ENCODE results near the gene CCDC192. TPM values are rescaled to one million over a fixed set of nuclear protein-coding genes. Genes with fewer than 3 reads are reported as not detected.

The CCDC192 gene
- total RNA-seq, 4 donors from 2014 or later: not detected

GRCh38 chr5:127830157-127830556 lies 127.0 kb downstream of the CCDC192 start:
- intact Hi-C loops (cut with DNase I; ENCODE audit: low total_unique reads): no loop called here
- TF ChIP-seq POLR2A (IDR thresholded peaks at IDR 0.05): no peak
- no peak for TF ChIP-seq CTCF (IDR thresholded peaks at IDR 0.05)
- H3K4me3 ChIP-seq (ENCODE audit: low read depth, poor library complexity, severe bottlenecking): no peak overlapping the region
- DNase-seq (ENCODE audit: low spot score in 2 of 2): no peak
- WGBS, 2 donors: 87 to 88% methylated on average over 3 of the region's 3 CpGs

GRCh38 chr5:127830829-127831598 lies 127.8 kb downstream of the CCDC192 start:
- no peak for DNase-seq (ENCODE audit: low spot score in 2 of 2)
- WGBS, 2 donors: 74 to 81% methylated on average over 5 of the region's 5 CpGs
- no peak overlapping the region for H3K4me3 ChIP-seq (ENCODE audit: low read depth, poor library complexity, severe bottlenecking)
- TF ChIP-seq CTCF (IDR thresholded peaks at IDR 0.05) (no peak), POLR2A (IDR thresholded peaks at IDR 0.05) (no peak)
- intact Hi-C loops (cut with DNase I; ENCODE audit: low total_unique reads): no loop called here

GRCh38 chr5:127832067-127832466 lies 128.9 kb downstream of the CCDC192 start:
- no peak overlapping the region for H3K4me3 ChIP-seq (ENCODE audit: low read depth, poor library complexity, severe bottlenecking)
- WGBS, 2 donors: 90 to 97% methylated on average over 5 of the region's 5 CpGs
- no peak for TF ChIP-seq CTCF (IDR thresholded peaks at IDR 0.05)
- no peak for TF ChIP-seq POLR2A (IDR thresholded peaks at IDR 0.05)
- no peak for DNase-seq (ENCODE audit: low spot score in 2 of 2)
- intact Hi-C loops (cut with DNase I; ENCODE audit: low total_unique reads): no loop called here

- intact Hi-C loops (cut with DNase I; ENCODE audit: low total_unique reads): no loop called here
- H3K4me3 ChIP-seq (ENCODE audit: low read depth, poor library complexity, severe bottlenecking): no peak overlapping the region
- WGBS, 2 donors: 40 to 48% methylated on average over 2 of the region's 2 CpGs
- no peak for TF ChIP-seq CTCF (IDR thresholded peaks at IDR 0.05)
- no peak for TF ChIP-seq POLR2A (IDR thresholded peaks at IDR 0.05)
- no peak for DNase-seq (ENCODE audit: low spot score in 2 of 2)
Measured at GRCh38 chr5:127834094-127834531, 130.9 kb downstream of the CCDC192 start.

GRCh38 chr5:127834554-127834953 lies 131.4 kb downstream of the CCDC192 start:
- intact Hi-C loops (cut with DNase I; ENCODE audit: low total_unique reads): no loop called here
- DNase-seq (ENCODE audit: low spot score in 2 of 2): no peak
- no peak for TF ChIP-seq POLR2A (IDR thresholded peaks at IDR 0.05)
- TF ChIP-seq CTCF (IDR thresholded peaks at IDR 0.05): no peak
- WGBS, 2 donors: 57 to 70% methylated on average over 5 of the region's 5 CpGs
- H3K4me3 ChIP-seq (ENCODE audit: low read depth, poor library complexity, severe bottlenecking): no peak overlapping the region

GRCh38 chr5:127838661-127839060 lies 135.5 kb downstream of the CCDC192 start:
- no peak overlapping the region for H3K4me3 ChIP-seq (ENCODE audit: low read depth, poor library complexity, severe bottlenecking)
- intact Hi-C loops (cut with DNase I; ENCODE audit: low total_unique reads): no loop called here
- WGBS, 2 donors: 66 to 74% methylated on average over 3 of the region's 3 CpGs
- no peak for DNase-seq (ENCODE audit: low spot score in 2 of 2)
- TF ChIP-seq CTCF (IDR thresholded peaks at IDR 0.05) (no peak), POLR2A (IDR thresholded peaks at IDR 0.05) (no peak)
